ENCODE results near the gene AGMAT. TPM values are rescaled to one million over a fixed set of nuclear protein-coding genes. Genes with fewer than 3 reads are reported as not detected.

Gene AGMAT
- 10 to 100 TPM in 1 of 4 donors, 1 to 10 TPM in 3; 2.6 to 12.6 (median 3.4) TPM for total RNA-seq
- polyA plus RNA-seq = 1 to 10 TPM; 2.6 to 8.1 (median 7.2) TPM
- long read RNA-seq, donor 1, transcript AGMAT-201 (7 exons, 2,500 nt) = major isoform, 11 of 17 reads
- long read RNA-seq, donor 1, partial matches to known transcripts = 2 of 17 reads
- long read RNA-seq, donor 1, other reads (novel, unspliced or antisense) = 4 of 17 reads
- long read RNA-seq, donor 2, transcript AGMAT-201 (7 exons, 2,500 nt) = major isoform, 16 of 16 reads
- long read RNA-seq, donor 2, partial matches to known transcripts = 0 of 16 reads
- long read RNA-seq, donor 2, other reads (novel, unspliced or antisense) = 0 of 16 reads

GRCh38 chr1:15584489-15585363 is at the start of gene AGMAT:
Gene AGMAT, minus strand, starts transcription at chr1:15585051. Its CDS starts 84 bp downstream, at chr1:15584967.
- Histone ChIP-seq H3K27ac (peak within 1 kb of the TSS; percentile 95), H3K4me1 (peaks cover 42% of the 10 kb centered on the region), H3K36me3 (ENCODE audit: insufficient read depth in 1 of 2, low read depth in 1 of 2) (no peaks in the 10 kb centered on the region), H3K4me3 (peak within 1 kb of the TSS; percentile 62), H3K9me3 (no peaks in the 10 kb centered on the region), H3K27me3 (ENCODE audit: insufficient read depth in 3 of 3, low read length in 2 of 3) (no peaks in the 10 kb centered on the region)
- TF ChIP-seq, protein P1, sequence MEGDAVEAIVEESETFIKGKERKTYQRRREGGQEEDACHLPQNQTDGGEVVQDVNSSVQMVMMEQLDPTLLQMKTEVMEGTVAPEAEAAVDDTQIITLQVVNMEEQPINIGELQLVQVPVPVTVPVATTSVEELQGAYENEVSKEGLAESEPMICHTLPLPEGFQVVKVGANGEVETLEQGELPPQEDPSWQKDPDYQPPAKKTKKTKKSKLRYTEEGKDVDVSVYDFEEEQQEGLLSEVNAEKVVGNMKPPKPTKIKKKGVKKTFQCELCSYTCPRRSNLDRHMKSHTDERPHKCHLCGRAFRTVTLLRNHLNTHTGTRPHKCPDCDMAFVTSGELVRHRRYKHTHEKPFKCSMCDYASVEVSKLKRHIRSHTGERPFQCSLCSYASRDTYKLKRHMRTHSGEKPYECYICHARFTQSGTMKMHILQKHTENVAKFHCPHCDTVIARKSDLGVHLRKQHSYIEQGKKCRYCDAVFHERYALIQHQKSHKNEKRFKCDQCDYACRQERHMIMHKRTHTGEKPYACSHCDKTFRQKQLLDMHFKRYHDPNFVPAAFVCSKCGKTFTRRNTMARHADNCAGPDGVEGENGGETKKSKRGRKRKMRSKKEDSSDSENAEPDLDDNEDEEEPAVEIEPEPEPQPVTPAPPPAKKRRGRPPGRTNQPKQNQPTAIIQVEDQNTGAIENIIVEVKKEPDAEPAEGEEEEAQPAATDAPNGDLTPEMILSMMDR (IDR thresholded peaks at IDR 0.05) = peak; percentile 29
- DNase-seq (peak; percentile 50 to 63), ATAC-seq (peak; percentile 43 to 53 (median 46))
- intact Hi-C loops (cut with DNase I) = loop anchor here (5.0 kb wide), 2 partner anchors 38 to 153 kb away; partner anchors contain the start of gene SLC25A34 (in 1 of the 2)
- WGBS, 3 donors = 2 to 7% (median 3%) methylated on average over 55 to 68 of the region's 68 CpGs

DNA sequence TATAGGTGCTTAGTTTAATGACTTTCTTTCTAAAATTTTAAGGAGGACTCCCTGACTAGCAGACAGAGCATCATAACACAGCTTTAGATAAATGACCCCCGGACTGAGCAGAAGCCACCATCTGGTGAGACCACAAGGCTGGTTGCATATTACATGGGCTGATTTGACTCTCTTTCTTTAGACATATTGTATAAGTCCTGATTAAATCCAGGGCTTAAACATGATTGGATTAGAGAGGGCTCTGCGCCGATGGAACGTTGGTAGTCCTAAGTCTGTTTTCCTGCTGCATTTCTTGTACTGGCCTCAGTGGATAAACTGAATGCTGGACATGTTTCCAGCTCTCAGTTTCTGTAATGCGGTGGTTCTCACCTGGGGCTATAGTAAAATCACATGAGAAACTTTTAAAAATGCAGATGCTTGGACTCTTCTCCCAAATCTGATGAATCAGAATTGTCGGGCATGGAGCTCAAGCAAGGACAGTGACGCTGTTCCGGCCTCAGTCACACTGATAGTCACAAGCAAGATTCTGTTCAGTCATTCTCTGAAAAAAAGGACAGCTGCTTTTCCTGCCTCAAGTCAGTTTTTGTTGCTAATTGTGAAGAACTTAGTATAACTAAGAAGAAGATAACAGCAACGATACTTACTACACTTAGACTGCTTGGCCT is 49.0 kb upstream of the AGMAT start:
- ATAC-seq = no peak
- Histone ChIP-seq H3K4me1 (peaks cover 42% of the 10 kb centered on the region), H3K4me3 (no peak overlapping the region), H3K27me3 (ENCODE audit: insufficient read depth in 3 of 3, low read length in 2 of 3) (no peaks in the 10 kb centered on the region), H3K36me3 (ENCODE audit: insufficient read depth in 1 of 2, low read depth in 1 of 2) (peaks cover 12 to 88% of the 10 kb centered on the region in 2 donors), H3K9me3 (no peaks in the 10 kb centered on the region), H3K27ac (peak overlapping the region; percentile 39)
- 87 to 92% (median 88%) methylated on average over 9 of the region's 9 CpGs for WGBS, 3 donors
- intact Hi-C loops (cut with DNase I) = no loop called here
- TF ChIP-seq, protein P1 (IDR thresholded peaks at IDR 0.05) = no peak
- DNase-seq = no peak

DNA sequence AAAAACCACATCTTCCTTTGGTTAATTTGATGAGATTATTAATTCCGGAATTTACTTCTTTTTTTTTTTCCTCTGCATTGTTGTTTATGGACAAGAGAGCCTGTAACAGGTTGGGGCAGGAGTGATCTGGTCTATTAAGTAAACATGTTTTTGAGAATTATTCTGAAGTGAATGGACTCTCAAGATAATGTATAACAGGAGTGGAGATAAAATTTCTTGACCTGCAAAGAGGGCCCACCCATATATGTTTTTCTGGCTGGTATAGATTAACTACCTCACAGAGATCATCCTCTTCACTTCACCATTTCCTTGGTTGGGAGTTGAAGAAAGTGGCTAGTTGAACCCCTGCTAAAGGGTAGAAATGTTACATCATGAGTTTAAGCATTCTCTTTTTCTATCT is 43.2 kb upstream of the AGMAT start:
- no peak for ATAC-seq
- peak overlapping the region; percentile 24 for H3K4me3 ChIP-seq
- intact Hi-C loops (cut with DNase I) = loop anchor here in 1 of 2 donors (10.0 kb wide), 1 partner anchor 93 kb away; no protein-coding TSS in a partner anchor
- TF ChIP-seq, protein P1 (IDR thresholded peaks at IDR 0.05) = no peak
- H3K27me3 ChIP-seq (ENCODE audit: insufficient read depth in 3 of 3, low read length in 2 of 3) = no peaks in the 10 kb centered on the region
- WGBS, 3 donors = 61 to 67% (median 66%) methylated on average over 1 of the region's 1 CpG
- no peak for DNase-seq
- no peaks in the 10 kb centered on the region for H3K9me3 ChIP-seq
- H3K27ac ChIP-seq = peak overlapping the region; percentile 99
- peaks cover 81% of the 10 kb centered on the region for H3K4me1 ChIP-seq
- H3K36me3 ChIP-seq (ENCODE audit: insufficient read depth in 1 of 2, low read depth in 1 of 2) = peaks cover 2 to 54% of the 10 kb centered on the region in 2 donors

GRCh38 chr1:15627343-15627988 is 42.6 kb upstream of the AGMAT start:
- WGBS, 3 donors = 16 to 40% (median 22%) methylated on average over 4 of the region's 4 CpGs
- TF ChIP-seq, protein P1 (IDR thresholded peaks at IDR 0.05) = no peak

More at GRCh38 chr1:15627343-15627988, 42.6 kb upstream of the AGMAT start:
- Histone ChIP-seq H3K36me3 (ENCODE audit: insufficient read depth in 1 of 2, low read depth in 1 of 2) (peaks cover 2 to 49% of the 10 kb centered on the region in 2 donors), H3K27ac (peak overlapping the region; percentile 99), H3K9me3 (no peaks in the 10 kb centered on the region), H3K27me3 (ENCODE audit: insufficient read depth in 3 of 3, low read length in 2 of 3) (no peaks in the 10 kb centered on the region), H3K4me1 (peaks cover 87% of the 10 kb centered on the region), H3K4me3 (peak overlapping the region; percentile 24)
- DNase-seq (no peak), ATAC-seq (no peak)
- intact Hi-C loops (cut with DNase I) = loop anchor here in 1 of 2 donors (10.0 kb wide), 1 partner anchor 93 kb away; no protein-coding TSS in a partner anchor

Measured in psoas muscle (tissue), 8 donors.